Measurements from ENCODE around the gene APRT.

DNA sequence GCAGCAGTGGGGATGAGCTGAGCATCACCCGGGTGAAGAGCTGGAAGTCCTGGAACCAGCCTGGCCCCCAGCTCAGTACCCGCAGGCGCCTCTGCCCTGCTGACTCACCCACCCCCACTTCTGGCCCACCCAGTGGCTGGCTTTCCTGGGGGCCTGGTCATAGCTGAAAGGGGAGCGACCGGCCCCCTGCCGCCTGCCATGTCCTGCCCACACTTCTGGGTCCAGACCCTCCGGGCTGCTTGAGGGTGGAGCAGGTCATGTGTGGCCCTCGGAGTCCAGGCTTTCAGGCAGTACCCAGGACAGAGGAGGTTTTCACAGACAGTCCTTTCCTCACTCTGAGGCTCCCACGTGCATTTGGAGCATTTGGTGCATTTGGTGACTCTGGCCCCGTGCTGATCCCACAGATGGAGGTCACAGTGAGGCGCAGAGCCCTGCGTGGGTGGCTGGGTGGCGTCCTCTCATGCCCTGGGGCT lies 19.6 kb downstream of the APRT start:
- TF ChIP-seq POLR2A (IDR thresholded peaks at IDR 0.05) (no peak), EP300 (IDR thresholded peaks at IDR 0.05; ENCODE audit: low read depth) (no peak), POLR2AphosphoS5 (IDR thresholded peaks at IDR 0.05) (no peak)

Data from transverse colon (tissue), 3 donors.